Measurements from ENCODE around the gene FAM234A. TPM values are rescaled to one million over a fixed set of nuclear protein-coding genes. Genes with fewer than 3 reads are reported as not detected.

Gene FAM234A
- total RNA-seq, 1 donor, result 58.7 TPM

DNA sequence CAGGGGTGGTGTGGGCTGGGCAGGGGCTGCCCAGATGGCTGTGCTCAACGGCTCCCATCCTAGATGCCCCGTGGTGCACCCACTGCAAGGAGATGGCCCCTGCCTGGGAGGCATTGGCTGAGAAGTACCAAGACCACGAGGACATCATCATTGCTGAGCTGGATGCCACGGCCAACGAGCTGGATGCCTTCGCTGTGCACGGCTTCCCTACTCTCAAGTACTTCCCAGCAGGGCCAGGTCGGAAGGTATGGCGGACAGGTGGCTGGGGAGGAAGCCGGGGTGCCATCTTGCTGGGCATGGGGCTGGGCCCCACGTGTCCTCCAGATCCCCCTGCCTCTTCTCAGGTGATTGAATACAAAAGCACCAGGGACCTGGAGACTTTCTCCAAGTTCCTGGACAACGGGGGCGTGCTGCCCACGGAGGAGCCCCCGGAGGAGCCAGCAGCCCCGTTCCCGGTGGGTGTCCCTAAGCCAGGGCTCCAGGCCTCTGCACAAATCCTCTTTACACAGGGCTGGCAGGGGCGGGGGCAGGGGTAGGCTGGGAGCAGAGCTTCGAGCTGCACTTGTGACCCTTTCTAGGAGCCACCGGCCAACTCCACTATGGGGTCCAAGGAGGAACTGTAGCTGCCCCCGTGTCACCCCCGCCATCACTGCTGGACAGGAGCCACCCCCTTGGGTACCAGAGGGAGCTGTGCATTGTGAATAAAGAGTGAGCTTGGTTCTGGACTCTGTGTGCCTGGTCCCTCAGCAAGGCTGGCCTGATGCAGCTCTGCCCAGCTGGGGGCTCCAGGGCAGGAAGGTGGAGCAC is 52.1 kb downstream of the FAM234A start:
- H3K4me3 ChIP-seq (ENCODE audit: low read depth, low read length), result no peak overlapping the region
- TF ChIP-seq, protein P1, sequence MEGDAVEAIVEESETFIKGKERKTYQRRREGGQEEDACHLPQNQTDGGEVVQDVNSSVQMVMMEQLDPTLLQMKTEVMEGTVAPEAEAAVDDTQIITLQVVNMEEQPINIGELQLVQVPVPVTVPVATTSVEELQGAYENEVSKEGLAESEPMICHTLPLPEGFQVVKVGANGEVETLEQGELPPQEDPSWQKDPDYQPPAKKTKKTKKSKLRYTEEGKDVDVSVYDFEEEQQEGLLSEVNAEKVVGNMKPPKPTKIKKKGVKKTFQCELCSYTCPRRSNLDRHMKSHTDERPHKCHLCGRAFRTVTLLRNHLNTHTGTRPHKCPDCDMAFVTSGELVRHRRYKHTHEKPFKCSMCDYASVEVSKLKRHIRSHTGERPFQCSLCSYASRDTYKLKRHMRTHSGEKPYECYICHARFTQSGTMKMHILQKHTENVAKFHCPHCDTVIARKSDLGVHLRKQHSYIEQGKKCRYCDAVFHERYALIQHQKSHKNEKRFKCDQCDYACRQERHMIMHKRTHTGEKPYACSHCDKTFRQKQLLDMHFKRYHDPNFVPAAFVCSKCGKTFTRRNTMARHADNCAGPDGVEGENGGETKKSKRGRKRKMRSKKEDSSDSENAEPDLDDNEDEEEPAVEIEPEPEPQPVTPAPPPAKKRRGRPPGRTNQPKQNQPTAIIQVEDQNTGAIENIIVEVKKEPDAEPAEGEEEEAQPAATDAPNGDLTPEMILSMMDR (IDR thresholded peaks at IDR 0.05; ENCODE audit: insufficient read depth, low read depth, low read length), result no peak
- no peak for DNase-seq (ENCODE audit: low read depth)

DNA sequence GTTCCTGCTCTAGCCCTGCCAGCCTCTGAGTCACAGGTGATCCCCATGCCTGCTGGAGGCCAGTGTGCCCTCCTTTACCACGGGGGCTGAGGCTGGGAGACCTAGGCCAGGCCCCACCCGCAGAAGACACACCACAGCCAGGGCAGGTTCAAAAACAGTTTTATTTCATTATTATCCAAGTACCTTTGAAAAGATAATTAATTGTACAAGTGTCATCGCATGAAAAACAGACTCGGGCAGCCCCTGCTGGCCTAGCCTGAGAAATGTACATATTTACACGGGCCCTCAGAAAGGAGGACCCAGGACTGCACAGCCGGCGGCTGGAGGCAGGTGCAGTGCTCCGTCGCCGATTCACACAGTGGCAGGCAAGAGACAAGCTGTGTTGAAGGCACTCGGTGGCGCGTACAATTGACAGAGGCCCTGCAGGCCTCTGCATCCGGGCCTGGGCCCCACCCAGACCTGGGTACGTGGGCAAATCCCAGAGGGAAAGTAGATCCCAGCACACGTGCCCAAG is 52.7 kb downstream of the FAM234A start:
- DNase-seq (ENCODE audit: low read depth), result no peak
- no peak overlapping the region for H3K4me3 ChIP-seq (ENCODE audit: low read depth, low read length)
- TF ChIP-seq, protein P1 (IDR thresholded peaks at IDR 0.05; ENCODE audit: insufficient read depth, low read depth, low read length), result no peak

DNA sequence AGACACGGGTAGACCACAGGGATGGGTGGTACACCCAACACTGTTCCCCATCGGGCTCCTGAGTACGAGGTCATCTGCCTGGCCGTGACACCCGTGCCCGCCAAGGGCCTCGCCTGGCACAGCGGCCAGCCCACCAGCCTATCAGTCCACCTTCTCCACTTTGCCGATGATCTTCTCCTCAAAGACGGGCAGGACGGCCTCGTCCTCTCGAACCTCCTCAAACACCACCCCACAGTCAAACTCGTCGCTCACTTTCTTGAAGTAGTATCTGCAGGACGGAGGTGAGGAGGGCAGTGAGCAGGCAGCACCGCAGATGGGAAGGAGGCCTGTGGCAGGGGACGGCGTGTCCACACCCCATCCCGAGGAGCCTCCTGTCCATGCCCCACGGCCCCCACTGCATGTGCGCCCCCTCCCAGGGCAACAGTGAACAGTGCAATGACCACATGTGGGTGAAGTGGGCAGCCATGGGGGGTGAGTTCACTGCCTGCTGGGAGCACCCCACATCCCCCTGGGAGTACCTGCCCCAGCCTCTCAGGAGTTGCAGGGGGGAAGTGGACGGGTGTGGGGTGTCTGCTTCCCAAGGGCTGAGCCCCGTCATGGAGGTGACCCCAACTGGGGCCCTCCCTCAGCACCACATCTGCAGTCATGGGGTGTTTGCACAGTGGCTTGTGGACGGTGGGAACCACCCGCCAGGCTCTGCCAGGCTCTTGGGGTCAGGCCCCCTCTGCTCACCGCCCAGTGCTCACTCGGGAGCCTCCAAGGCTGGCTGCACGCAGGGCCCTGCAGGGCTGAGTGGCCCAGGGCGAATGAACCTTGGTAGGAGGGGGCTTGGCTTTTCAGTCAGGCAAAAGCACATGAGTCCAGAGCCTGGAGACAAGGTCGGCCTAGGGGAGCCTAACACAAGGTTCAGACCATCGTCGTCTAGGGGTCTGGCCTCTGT is 53.6 kb downstream of the FAM234A start:
- DNase-seq (ENCODE audit: low read depth), result no peak
- TF ChIP-seq, protein P1 (IDR thresholded peaks at IDR 0.05; ENCODE audit: insufficient read depth, low read depth, low read length), result no peak

DNA sequence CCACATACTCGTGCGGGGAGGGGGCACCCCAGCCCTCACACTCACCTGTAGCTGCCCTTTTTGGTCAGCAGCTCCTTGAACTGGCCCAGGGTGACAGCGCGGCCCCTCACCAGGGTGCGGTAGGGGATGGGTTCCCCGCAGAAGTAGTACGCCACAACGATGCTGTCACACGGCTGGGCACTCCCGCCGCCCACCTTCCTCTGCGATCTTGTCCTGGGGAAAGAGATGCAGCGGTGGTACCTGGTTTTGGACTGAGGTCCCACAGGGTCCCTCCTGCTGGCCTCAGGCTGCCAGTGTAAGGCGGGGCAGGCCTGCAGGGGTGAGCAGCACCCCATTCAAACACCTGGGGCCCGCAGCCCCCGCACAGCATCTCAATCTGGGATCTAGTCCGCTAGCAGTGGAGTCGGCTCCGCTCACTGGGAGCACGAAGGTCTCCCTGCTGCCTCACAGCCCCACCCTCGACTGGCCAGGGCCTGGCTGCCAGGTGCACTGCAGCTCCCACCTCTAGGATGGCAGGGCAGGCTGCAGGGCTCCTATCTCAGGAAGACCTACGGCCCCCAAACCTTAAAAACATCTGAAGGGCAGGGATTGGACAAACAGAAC is 54.9 kb downstream of the FAM234A start:
- TF ChIP-seq, protein P1 (IDR thresholded peaks at IDR 0.05; ENCODE audit: insufficient read depth, low read depth, low read length), result no peak
- H3K4me3 ChIP-seq (ENCODE audit: low read depth, low read length), result no peak overlapping the region
- DNase-seq (ENCODE audit: low read depth), result no peak

More for the DNA sequence above, 53.6 kb downstream of the FAM234A start:
- H3K4me3 ChIP-seq (ENCODE audit: low read depth, low read length), result no peak overlapping the region

DNA sequence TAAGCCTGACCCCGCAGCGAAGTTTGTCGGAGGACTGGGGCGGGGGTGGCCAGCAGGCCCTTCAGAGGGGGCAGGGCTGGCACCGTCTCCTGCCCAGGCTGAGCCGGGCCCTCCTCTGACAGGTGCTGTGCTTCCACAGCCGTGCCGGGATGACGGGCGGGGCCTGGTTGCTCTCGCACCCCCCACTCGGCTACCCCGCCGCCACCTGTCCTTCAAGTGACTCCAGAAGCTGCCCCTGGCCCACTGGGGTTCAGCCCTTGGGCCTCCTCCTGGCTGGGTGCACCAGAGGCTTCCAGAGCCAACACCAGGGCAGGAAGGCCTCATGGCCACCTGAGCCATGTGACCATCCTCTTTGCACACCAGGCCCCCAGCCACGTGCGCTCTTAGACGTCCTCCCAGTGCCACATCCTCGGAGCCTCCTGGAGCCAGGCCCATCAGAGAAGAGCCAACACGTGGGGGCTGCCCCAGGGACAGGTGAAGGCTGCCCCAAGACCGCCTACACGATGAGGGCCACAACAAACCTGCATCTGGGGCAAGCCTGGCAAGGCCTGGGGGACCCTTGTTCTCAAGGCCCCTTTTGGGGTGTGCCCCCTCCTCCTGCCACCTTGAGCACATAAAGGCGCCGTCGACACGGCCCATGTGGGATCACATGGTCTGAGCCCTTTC is 55.5 kb downstream of the FAM234A start:
- TF ChIP-seq, protein P1 (IDR thresholded peaks at IDR 0.05; ENCODE audit: insufficient read depth, low read depth, low read length), result no peak

More for the DNA sequence above, 55.5 kb downstream of the FAM234A start:
- DNase-seq (ENCODE audit: low read depth), result no peak
- no peak overlapping the region for H3K4me3 ChIP-seq (ENCODE audit: low read depth, low read length)

Measured in fibroblast of villous mesenchyme (primary cell).